ENCODE measurements around the gene UPF3A.
"Not testable (repeated sequence)": the region's sequence is repeated elsewhere in the genome, so short reads cannot be mapped to it uniquely, and the experiment has no call there.

Gene UPF3A

DNA sequence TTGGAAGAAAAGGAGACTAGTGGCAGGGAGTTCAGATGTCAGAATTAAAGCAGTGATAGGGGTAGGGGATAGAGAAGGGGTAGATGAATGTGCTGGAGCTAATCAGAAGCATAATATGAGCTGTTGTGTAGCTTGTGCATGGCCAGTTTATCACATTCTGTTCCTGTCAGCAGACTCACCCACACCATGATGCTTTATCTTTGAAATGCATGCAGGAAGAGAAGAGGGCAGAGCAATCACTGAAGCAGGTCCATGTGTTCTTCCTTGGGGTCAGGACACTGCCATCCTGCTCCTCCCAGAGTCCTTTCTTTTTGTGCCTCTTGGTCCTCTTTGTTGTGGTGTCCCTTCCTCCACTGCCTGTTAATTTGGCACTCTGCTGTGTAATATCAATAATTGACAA is 38.7 kb downstream of the UPF3A start:
- TF ChIP-seq GATA1 (IDR thresholded peaks at IDR 0.05; ENCODE audit: low read depth, low read length) (no peak), POLR2A (IDR thresholded peaks at IDR 0.05; ENCODE audit: low read length) (no peak)
- DNase-seq = peak; percentile 69 to 89

DNA sequence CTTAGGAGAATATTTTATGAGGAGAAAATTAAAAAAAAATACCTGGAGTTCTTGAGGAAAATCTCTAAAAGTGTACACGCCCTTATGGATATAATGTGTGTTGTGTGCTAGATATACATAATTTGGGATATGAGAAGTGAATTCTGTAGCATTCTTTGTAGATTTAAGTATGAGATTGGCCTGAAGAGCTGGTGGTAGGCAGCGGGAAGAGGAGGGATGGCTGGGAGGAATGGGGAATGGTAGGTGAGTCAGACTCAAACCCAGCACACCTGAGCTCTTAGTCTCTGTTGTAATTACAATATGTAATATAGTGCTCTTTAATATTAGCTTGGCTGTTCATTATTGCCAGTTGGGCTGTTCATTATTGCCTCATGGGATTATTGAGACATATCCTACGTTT is 39.9 kb downstream of the UPF3A start:
- no peak for DNase-seq
- TF ChIP-seq GATA1 (IDR thresholded peaks at IDR 0.05; ENCODE audit: low read depth, low read length) (no peak), POLR2A (IDR thresholded peaks at IDR 0.05; ENCODE audit: low read length) (no peak)

DNA sequence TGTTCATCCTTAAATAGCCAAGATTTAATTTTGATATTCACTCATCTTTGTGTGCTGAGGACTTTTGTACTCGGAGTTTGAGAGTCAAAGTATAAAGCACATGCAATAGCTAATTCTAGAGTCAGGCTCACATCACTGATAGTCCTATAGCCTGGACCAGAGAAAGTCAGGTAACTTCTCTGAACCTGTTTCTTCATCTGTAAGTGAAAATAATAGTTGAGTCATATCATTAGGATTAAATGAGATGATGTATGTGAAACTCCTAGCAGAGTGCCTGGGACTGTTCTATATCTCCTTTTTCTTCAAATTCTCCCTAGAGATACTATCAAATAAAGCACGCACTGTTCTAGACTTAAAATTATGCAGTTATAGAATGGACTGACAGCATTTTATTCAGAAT is 41.9 kb downstream of the UPF3A start:
- no peak for DNase-seq
- TF ChIP-seq POLR2A (IDR thresholded peaks at IDR 0.05; ENCODE audit: low read length) (no peak), GATA1 (IDR thresholded peaks at IDR 0.05; ENCODE audit: low read depth, low read length) (no peak)

GRCh38 chr13:114324334-114324733 is 42.9 kb downstream of the UPF3A start:
- no peak for DNase-seq
- TF ChIP-seq POLR2A (IDR thresholded peaks at IDR 0.05; ENCODE audit: low read length) (no peak), GATA1 (IDR thresholded peaks at IDR 0.05; ENCODE audit: low read depth, low read length) (no peak)

- no peak for DNase-seq
- TF ChIP-seq GATA1 (IDR thresholded peaks at IDR 0.05; ENCODE audit: low read depth, low read length) = no peak
- no peak for TF ChIP-seq POLR2A (IDR thresholded peaks at IDR 0.05; ENCODE audit: low read length)
Observed at GRCh38 chr13:114325729-114326128, 44.3 kb downstream of the UPF3A start.

DNA sequence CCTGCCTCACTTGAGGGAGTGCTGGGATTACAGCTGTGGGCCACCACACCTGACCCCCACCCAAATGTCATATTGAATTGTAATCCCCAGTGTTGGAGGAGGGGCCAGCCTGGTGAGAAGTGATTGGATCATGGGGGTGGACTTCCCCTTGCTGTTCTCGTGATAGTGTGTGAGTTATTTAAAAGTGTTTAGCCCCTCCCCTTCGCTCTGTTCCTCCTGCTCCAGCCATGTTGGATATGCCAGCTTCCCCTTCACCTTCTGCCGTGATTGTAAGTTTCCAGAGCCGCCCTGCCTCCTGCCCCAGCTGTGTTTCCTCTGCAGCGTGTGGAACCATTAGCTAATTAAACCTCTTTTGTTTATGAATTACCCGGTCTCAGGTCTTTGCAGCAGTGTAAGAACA is 46.6 kb downstream of the UPF3A start:
- TF ChIP-seq POLR2A (IDR thresholded peaks at IDR 0.05; ENCODE audit: low read length) (no peak), GATA1 (IDR thresholded peaks at IDR 0.05; ENCODE audit: low read depth, low read length) (no peak)
- no peak for DNase-seq

DNA sequence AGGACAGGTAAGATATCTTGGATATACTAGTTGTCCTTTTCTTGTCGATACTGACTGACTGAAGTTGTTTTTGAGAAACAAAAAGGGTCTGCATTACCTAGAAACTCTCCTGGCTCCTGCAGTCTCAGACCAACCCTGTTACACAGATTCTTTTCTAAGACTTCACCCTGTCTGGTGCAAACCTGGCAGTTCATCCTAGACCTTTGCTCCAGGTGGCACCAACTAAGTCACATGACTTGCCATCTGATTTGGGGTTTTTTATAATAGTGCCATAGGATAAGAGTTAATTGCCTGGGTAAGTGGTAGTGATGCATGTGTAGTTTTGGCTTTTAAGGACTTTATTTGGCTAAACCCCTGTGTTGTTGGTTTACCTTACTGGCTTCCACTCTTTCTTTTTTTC is 47.2 kb downstream of the UPF3A start:
- TF ChIP-seq GATA1 (IDR thresholded peaks at IDR 0.05; ENCODE audit: low read depth, low read length) = no peak
- TF ChIP-seq POLR2A (IDR thresholded peaks at IDR 0.05; ENCODE audit: low read length) = no peak
- no peak for DNase-seq

DNA sequence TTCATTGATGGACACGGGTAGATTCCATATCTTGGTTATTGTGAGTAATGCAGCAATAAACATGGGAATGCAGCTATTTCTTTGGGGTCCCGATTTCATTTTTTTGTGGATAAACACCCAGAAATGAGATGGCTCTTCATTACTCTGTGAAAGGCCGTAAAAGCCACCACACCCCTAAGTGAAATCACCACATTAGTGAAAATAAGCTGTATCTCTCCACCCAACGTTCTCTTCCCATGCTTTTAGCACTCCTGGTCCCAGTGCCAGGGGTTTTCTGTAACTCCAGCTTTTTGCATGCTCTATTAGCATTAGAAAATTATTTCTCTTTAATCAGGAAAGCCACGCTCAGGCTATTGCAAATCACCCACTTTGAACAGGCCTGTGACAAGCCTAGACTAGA is 48.7 kb downstream of the UPF3A start:
- no peak for DNase-seq
- TF ChIP-seq POLR2A (IDR thresholded peaks at IDR 0.05; ENCODE audit: low read length) (no peak), GATA1 (IDR thresholded peaks at IDR 0.05; ENCODE audit: low read depth, low read length) (no peak)

GRCh38 chr13:114333881-114334280 is 52.5 kb downstream of the UPF3A start:
- DNase-seq = not testable (repeated sequence)

GRCh38 chr13:114334305-114335053 is 53.1 kb downstream of the UPF3A start:
- no peak for DNase-seq
- no peak for TF ChIP-seq POLR2A (IDR thresholded peaks at IDR 0.05; ENCODE audit: low read length)
- no peak for TF ChIP-seq GATA1 (IDR thresholded peaks at IDR 0.05; ENCODE audit: low read depth, low read length)

DNA sequence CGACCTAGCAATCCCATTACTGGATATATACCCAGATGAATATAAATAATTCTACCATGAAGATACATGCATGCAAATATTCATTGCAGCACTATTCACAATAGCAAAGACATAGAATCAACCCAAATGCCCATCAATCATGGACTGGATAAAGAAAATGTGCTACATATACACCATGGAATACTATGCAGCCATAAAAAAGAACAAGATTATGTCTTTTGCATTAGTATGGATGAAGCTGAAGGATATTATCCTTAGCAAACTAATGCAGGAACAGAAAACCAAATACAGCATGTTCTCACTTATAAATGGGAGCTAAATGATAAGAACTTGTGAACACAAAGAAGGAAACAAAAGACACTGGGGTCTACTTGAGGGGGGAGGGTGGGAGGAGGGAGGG is 55.1 kb downstream of the UPF3A start:
- not testable (repeated sequence) for DNase-seq

- no peak for DNase-seq
- no peak for TF ChIP-seq POLR2A (IDR thresholded peaks at IDR 0.05; ENCODE audit: low read length)
Observed at GRCh38 chr13:114338959-114339358, 57.6 kb downstream of the UPF3A start.

- TF ChIP-seq GATA1 (IDR thresholded peaks at IDR 0.05; ENCODE audit: low read depth, low read length) (no peak), POLR2A (IDR thresholded peaks at IDR 0.05; ENCODE audit: low read length) (no peak)
- peak; percentile 59 to 60 for DNase-seq
Observed at GRCh38 chr13:114339857-114340534, 58.6 kb downstream of the UPF3A start.

DNA sequence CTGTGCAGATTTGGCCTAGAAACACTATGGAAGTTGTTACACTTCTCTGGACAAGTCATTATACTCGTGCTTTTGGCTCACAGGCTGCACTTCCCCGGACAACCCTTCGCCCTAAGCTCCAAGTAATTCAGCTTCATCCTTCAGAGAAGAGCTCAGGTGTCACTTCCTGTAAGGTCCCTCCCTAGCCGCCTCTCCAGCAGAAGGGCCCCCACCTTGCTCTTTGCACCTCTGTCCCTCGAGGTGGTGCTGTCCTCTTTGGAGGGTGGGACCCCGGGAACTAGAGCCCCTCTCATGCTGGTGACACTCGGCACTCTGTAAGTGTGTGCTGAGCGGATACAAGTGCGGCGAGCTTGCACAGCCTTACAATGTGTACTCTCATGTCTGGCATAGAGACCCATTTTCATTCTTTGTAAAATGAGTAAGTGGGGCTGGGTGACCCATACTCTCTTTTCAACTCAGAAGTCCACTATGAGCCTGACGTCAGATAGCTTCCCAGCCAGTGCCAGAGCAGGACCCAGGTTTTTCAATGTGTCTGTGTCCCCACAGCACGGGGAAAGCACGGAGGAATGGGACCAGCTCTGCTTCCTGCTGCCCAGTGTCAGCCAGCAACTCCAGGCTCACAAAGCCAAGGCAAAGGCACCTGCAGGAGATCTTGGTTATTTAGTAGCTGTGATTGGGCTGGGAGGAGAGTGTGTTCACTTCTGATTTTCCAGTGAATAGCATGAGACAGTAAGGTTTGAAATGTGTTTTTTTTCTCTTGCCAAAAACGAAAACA is 59.8 kb downstream of the UPF3A start:
- no peak for TF ChIP-seq GATA1 (IDR thresholded peaks at IDR 0.05; ENCODE audit: low read depth, low read length)
- no peak for TF ChIP-seq POLR2A (IDR thresholded peaks at IDR 0.05; ENCODE audit: low read length)
- no peak for DNase-seq

DNA sequence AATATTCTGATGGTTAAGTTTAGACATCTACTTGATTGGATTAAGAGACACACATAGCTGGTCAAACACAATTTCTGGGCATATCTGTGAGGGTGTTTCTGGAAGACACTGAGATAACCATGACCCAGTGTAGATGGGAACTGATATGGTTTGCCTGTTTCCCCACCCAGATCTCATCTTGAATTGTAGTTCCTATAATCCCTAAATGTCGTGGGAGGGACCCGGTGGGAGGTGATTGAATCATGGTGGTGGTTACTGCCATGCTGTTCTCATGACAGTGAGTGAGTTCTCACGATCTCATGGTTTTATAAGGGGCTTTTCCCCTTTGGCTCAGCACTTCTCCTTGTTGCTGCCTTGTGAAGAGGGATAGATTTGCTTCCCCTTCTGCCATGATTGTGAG is 65.9 kb downstream of the UPF3A start:
- not testable (repeated sequence) for DNase-seq

DNA sequence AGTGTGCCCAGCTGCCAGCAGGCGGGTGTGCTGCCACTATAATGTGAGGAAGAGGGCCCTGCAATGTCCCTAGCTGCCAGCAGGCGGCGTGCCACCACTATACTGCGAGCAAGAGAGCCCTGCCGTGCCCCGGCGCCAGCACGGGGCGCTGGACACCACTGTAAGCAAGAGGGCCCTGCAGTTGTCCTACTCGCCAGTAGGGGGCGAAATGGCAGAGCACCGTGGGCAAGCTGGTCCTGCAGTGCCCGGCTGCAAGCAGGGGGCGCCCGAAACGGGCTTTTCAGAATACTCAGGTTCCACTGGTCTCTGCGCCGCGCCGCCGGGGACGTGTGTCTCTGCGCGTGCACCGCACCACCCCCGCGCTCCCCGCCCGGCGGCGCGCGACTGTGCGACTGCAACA is 71.4 kb downstream of the UPF3A start:
- DNase-seq = peak; percentile 46 to 67

- DNase-seq = not testable (repeated sequence)
Observed at GRCh38 chr13:114353382-114353781, 72.0 kb downstream of the UPF3A start.
